Measurements from ENCODE around the gene CABLES2. TPM values are rescaled to one million over a fixed set of nuclear protein-coding genes. Genes with fewer than 3 reads are reported as not detected.

CABLES2 gene
- total and polyA plus RNA-seq, 9 of the 15 experiments (the other 6 are each of a cell fraction or from before 2014, with no cell fraction given), result 0.46 to 4.2 (median 1.6) TPM

- H3K4me3 ChIP-seq, result no peak overlapping the region
- FAIRE-seq, result no peak
- H3K4me1 ChIP-seq (replicated peaks in 1 of 2; ENCODE audit: control insufficient read depth in 2 of 2, insufficient read depth in 2 of 2, low read length in 2 of 2), result peaks cover 23 to 68% of the 10 kb centered on the region in 2 experiments; a peak in 4 of 5 replicates
- BruUV-seq (replicated peaks), result no TSS peak
- ChIA-PET CTCF (ENCODE audit: low intra/inter-chr PET ratio) (no interaction called here), POLR2A (interaction anchor here (0.7 to 1.5 kb wide), 2 partner anchors 12 to 220 kb away, joined by 3 to 5 read pairs; no protein-coding TSS in a partner anchor)
- H3K36me3 ChIP-seq (ENCODE audit: control insufficient read depth, insufficient read depth, low read length), result no peaks in the 10 kb centered on the region
- peak in 1 of 4 experiments; percentile 32 for DNase-seq (ENCODE audit: extremely low read depth in 1 of 4, low spot score in 3 of 4)
- ATAC-seq, result peak; percentile 19
- H3K9ac ChIP-seq (ENCODE audit: insufficient read depth in 1 of 2, low read depth in 2 of 2, low read length in 2 of 2), result peak overlapping the region in 1 of 2 experiments; percentile 26; a peak in 2 of 4 replicates
- no peaks in the 10 kb centered on the region for H4K20me1 ChIP-seq (replicated peaks; ENCODE audit: control insufficient read depth, insufficient read depth, low read length)
- 56% methylated on average over 37 of the region's 44 CpGs for WGBS (ENCODE audit: insufficient coverage, low coverage, missing lambda C conversion rate)
- no peaks in the 10 kb centered on the region for H3K9me1 ChIP-seq (ENCODE audit: control insufficient read depth, insufficient read depth, low read length)
- in situ Hi-C loops (cut with MboI), result no loop called here
- H3K27me3 ChIP-seq (ENCODE audit: control insufficient read depth in 2 of 2, insufficient read depth in 2 of 2, low read length in 2 of 2), result peaks cover 0 to 13% of the 10 kb centered on the region in 2 experiments; a peak in 4 of 5 replicates
- no peaks in the 10 kb centered on the region for H3K9me3 ChIP-seq (replicated peaks; ENCODE audit: control insufficient read depth, insufficient read depth, low read depth, low read length)
- H3K27ac ChIP-seq (ENCODE audit: extremely low read depth, low read depth, low read length), result no peak overlapping the region
- H3K79me2 ChIP-seq (ENCODE audit: control insufficient read depth, insufficient read depth, low read length), result no peaks in the 10 kb centered on the region
- H3K4me2 ChIP-seq (ENCODE audit: insufficient read depth, low read length), result no peak overlapping the region
- intact Hi-C loops (cut with micrococcal nuclease), result no loop called here
- H2AFZ ChIP-seq (ENCODE audit: low read depth, low read length), result peak overlapping the region; percentile 71
- TF ChIP-seq SMAD4 (CRISPR knock-in tag; conservative IDR thresholded peaks at IDR 0.05) (peak; percentile 55), MGA (IDR thresholded peaks at IDR 0.05) (peak; percentile 90), ATF2 (CRISPR knock-in tag; IDR thresholded peaks at IDR 0.05) (no peak), ZNF212 (CRISPR knock-in tag; IDR thresholded peaks at IDR 0.05) (no peak), ZNF143 (CRISPR knock-in tag; IDR thresholded peaks at IDR 0.05) (peak; percentile 19; the same call in 1 of the 2 replicates), PRMT5 (CRISPR knock-in tag; IDR thresholded peaks at IDR 0.05) (no peak), KLF10 (CRISPR knock-in tag; IDR thresholded peaks at IDR 0.05) (no peak), CBFB (CRISPR knock-in tag; IDR thresholded peaks at IDR 0.05) (no peak)
These were observed 40.1 kb upstream of the CABLES2 start for GRCh38 chr20:62446888-62447869.

Measured in K562 (cell line).